Stimulated activated CD4-positive, alpha-beta T cell treated with anti-CD3 and anti-CD28 coated beads, Interleukin-1b, Interleukin-23, amount 100 ng/mL, for 1 hour (primary cell): ENCODE measurements around the gene MLH1.

Source experiments
- DNase-seq, 2 donors: peaks; one replicate each; pipeline ENCODE4 v3.0.0-alpha.2; 2020; ENCODE audit warnings: low read depth in 2 of 2

The MLH1 gene

GRCh38 chr3:36973139-36973538, 20.2 kb upstream of the MLH1 start:
- no peak for DNase-seq

- no peak for DNase-seq
Observed at GRCh38 chr3:36981006-36981405, 12.3 kb upstream of the MLH1 start.

- no peak for DNase-seq
Observed at GRCh38 chr3:36988356-36988755, 5.0 kb upstream of the MLH1 start.

- no peak for DNase-seq
Observed at GRCh38 chr3:36989005-36989404, 4.3 kb upstream of the MLH1 start.

GRCh38 chr3:36989568-36989967, 3.8 kb upstream of the MLH1 start:
- no peak for DNase-seq

- DNase-seq: no peak
Observed at GRCh38 chr3:36991147-36991546, 2.2 kb upstream of the MLH1 start.

GRCh38 chr3:36991923-36992805, 1.2 kb upstream of the MLH1 start:
- DNase-seq: no peak

- no peak for DNase-seq
Observed at GRCh38 chr3:36992806-36993325, 452 bp upstream of the MLH1 start, which contains the start of gene EPM2AIP1. TSS of gene EPM2AIP1 (minus strand) at chr3:36993131. CDS start at chr3:36993077, 54 bp downstream.

GRCh38 chr3:37014620-37015019, 21.3 kb downstream of the MLH1 start:
- no peak for DNase-seq

- no peak for DNase-seq
Observed at GRCh38 chr3:37015642-37016041, 22.3 kb downstream of the MLH1 start.

GRCh38 chr3:37016903-37017302, 23.6 kb downstream of the MLH1 start:
- DNase-seq: no peak

- DNase-seq: no peak
Observed at GRCh38 chr3:37017683-37018082, 24.4 kb downstream of the MLH1 start.

- DNase-seq: no peak
Observed at GRCh38 chr3:37024092-37024491, 30.8 kb downstream of the MLH1 start.

GRCh38 chr3:37024820-37025405, 31.6 kb downstream of the MLH1 start:
- DNase-seq: no peak

- no peak for DNase-seq
Observed at GRCh38 chr3:37025561-37026335, 32.4 kb downstream of the MLH1 start.

- DNase-seq: no peak
Observed at GRCh38 chr3:37026851-37027250, 33.5 kb downstream of the MLH1 start.

- no peak for DNase-seq
Observed at GRCh38 chr3:37028329-37028728, 35.0 kb downstream of the MLH1 start.

- no peak for DNase-seq
Observed at GRCh38 chr3:37029111-37029510, 35.8 kb downstream of the MLH1 start.

GRCh38 chr3:37029516-37030163, 36.3 kb downstream of the MLH1 start:
- DNase-seq: no peak

- no peak for DNase-seq
Observed at GRCh38 chr3:37030588-37030987, 37.3 kb downstream of the MLH1 start.

- no peak for DNase-seq
Observed at GRCh38 chr3:37031096-37031682, 37.9 kb downstream of the MLH1 start.
